NCI-H187 (cell line): ENCODE measurements around the gene FXYD3.
"Not testable (repeated sequence)": the region's sequence is repeated elsewhere in the genome, so short reads cannot be mapped to it uniquely, and the experiment has no call there.

Experiments used
- DNase-seq, 2 experiments: peaks; one replicate each; lab custom pipeline; 2025; lab: John Stamatoyannopoulos, UW

FXYD3 gene

DNA sequence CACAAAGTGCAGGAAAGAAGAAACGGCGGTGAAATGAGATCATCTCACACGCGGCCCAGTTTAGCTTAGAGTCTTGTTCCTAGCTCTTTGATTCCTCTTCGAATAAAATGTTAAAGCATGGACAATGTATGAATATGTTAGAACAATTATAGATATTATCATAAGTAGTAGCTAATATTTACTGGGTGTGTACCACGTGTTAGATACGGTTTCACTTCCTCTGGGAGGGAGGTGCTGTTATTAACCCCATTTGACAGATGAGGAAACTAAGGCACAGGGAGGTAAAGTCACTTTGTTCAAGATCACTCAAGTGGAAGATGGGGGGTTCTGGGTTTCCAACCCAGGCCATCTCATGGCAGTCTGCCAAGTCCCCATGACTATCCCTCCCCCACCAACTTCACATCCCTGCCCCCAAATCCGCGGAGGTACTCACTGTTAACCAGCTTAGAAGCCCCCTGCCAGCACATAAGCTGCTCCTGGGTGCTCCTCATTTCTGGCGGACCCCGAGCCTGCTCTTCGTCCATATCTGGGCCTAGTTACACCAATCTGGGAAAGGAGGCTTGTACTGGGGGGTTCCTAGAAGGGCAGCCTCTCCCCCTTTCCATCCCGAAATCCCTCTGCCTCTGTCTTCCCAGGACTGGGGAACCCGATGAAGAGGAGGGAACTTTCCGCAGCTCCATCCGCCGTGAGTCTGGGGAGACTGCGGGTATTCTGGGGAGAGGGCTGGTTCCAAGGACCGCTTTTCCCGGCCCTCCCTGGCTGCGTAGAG, 26.4 kb downstream of the FXYD3 start:
- no peak for DNase-seq

DNA sequence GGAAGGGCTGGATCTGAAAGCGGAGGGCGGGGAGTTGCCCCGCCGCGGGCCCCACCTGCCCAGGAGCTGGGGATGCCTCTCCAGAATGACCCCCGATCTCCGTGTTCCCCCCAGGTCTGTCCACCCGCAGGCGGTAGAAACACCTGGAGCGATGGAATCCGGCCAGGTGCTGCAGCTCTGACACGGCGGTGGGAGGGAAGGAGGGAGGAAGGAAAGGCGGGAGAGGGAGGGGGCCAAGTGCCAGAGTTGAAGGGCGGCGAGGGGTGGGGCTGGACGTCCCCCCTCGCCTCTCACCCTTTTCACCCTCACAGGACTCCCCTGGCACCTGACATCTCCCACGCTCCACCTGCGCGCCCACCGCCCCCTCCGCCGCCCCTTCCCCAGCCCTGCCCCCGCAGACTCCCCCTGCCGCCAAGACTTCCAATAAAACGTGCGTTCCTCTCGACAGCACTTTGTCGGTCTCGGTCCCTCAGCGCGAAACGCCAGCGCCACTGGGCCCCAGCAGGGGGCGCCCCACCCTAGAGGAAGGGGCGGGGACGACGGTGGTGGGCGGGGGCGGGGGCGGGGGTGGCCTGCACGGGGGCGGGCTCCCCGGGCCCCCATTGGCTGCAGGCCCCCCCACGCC, 27.1 kb downstream of the FXYD3 start:
- DNase-seq: no peak

DNA sequence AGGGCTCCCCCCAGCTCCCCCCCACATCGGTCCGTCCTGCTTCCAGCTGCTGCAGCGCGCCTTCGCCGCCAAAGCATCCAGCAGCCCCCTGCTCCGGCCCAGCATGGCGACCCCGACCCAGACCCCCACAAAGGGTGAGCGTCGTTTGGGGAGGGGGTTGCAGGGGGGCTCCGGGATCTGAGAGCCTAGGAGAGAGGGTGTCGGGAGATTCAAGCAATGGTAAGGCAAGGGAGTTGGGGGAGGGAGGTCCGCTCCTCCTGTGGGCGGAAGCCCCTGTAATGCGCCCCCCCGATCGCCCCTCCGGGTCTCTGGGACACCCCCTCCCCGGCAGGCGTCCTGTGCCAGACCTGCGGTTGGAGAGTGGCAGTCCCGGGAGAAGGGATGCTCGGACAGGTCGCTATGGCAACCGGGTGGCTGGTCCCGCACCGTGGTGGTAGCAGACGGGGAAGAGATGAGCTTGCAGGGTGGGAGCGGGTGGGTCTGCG, 27.6 kb downstream of the FXYD3 start, which contains the start of gene FXYD7:
Gene FXYD7, plus strand, starts transcription at position 25 of the 485 bp plus-strand sequence. Its CDS starts 79 bp downstream, at position 104.
- DNase-seq: no peak

GRCh38 chr19:35143818-35144217, 28.2 kb downstream of the FXYD3 start:
- DNase-seq: no peak

- no peak for DNase-seq
These were observed 28.6 kb downstream of the FXYD3 start for GRCh38 chr19:35144259-35144599.

DNA sequence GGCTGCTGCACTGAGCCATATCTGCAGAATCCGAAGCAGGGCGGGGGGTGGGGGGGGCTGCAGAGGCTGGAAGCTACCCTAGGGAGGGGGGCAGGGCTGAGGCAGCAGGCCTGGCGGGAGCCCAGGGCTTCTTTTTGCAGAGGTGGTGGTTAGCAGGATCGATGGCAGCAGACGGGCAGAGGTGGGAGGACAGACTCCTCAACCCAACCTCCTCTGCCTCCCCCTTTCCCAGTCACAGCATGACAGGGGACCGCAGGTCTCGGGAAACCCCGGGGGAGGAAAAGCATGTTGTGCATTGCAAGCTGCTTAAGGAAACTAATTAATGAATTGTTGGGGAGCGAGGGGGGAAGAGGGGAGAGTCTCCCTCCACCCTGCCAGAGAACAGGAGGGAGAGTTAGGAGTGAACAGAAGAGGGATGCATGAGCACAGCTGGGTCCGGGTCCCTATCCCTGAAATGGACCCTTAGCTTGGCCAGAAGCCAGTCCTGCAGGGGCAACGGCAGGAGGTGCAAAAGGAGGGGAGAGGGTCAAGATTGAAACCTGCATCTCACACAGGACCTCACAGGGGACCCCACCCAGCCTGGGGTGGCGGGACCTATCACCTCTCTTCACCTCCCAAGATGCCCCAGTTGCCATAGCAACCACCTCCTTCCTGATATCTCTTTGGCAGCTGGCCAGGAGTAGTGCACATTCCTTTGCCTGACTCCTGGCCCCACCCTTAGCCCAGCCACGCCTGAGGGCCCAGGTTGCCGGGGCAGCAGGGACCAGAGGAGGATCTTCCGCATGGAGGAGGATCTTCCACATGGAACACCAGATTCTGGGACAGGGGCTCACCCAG, 29.2 kb downstream of the FXYD3 start:
- no peak for DNase-seq

GRCh38 chr19:35146746-35147459, 31.3 kb downstream of the FXYD3 start:
- DNase-seq: no peak

DNA sequence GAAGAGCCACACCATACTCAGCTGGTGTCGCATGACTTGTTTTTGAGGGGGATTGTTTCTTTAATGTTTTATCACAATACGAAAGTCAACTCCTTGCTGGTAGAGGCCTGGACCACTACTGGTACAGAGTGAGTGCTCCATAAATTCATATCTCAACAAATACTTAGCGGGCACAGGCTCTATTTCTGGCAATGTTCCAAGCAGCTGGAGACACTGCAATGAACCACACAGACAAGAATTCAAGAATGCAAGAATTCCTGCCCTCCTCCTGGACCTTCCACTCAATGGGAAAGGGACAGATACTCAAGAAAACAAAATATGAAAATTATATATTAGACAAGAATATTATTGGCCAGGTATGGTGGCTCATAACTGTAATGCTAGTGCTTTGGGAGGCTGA, 33.8 kb downstream of the FXYD3 start:
- DNase-seq: no peak

DNA sequence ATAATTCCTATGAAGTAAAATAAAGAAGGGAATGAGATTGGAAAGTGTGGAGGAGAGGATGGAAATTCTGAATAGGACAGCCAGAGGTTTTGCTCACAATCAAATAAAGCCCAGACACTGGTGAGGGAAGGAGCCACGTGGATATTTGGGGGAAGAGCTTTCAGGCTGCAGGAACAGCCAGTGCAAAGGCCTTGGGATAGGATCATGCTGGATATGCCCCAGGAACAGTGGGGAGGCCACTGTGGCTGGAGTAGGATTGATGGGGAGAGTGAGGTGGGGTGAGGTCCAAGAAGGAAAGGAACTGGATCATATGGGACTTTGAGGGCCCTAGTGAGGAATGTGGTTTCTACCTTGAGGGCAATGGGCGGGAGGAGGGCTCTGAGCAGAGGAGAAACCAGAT, 34.8 kb downstream of the FXYD3 start:
- no peak for DNase-seq

DNA sequence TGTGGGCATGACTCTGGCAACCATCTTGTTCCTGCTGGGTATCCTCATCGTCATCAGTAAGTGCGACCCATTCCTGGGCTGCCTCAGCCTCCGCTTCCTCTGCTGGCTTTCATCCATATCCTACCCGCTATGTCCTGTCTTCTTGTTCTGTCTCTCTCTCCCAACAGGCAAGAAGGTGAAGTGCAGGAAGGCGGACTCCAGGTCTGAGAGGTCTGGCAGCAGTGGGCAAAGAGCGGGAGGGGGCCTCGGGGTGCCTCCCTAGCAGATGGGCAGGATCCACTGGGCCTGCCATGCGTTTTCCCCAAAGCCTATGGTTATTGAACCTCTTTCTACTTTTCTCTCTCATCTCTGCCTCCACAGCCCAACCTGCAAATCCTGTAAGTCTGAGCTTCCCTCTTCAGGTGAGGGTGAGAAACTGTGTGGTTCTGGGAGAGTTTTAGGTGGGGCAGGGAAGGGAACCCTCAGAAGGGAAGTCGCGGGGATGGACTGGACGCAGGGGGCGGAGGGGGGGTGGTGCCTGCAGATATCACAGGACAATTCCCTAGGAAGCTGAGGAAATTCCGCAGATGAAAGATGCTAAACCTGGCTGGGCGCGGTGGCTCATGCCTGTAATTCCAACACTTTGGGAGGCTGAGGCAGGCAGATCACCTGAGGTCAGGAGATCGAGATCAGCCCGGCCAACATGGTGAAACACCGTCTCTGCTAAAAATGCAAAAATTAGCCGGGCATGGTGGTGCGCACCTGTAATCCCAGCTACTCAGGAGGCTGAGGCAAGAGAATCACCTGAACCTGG, 35.8 kb downstream of the FXYD3 start:
- DNase-seq: no peak

DNA sequence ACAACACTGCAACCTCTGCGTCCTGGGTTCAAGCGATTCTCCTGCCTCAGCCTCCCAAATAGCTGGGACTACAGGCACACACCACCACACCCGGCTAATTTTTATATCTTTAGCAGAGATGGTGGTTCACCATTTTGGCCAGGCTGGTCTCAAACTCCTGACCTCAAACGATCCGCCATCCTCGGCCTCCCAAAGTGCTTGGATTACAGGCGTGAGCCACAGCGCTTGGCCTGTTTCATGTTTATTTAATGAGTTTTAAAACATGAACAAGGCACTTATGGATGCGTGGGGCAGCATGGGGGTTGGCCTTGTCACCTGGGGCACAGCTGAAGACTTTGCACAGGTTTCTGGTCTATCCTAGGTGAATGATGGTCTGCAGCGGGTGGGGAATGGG, 37.5 kb downstream of the FXYD3 start:
- DNase-seq: not testable (repeated sequence)

DNA sequence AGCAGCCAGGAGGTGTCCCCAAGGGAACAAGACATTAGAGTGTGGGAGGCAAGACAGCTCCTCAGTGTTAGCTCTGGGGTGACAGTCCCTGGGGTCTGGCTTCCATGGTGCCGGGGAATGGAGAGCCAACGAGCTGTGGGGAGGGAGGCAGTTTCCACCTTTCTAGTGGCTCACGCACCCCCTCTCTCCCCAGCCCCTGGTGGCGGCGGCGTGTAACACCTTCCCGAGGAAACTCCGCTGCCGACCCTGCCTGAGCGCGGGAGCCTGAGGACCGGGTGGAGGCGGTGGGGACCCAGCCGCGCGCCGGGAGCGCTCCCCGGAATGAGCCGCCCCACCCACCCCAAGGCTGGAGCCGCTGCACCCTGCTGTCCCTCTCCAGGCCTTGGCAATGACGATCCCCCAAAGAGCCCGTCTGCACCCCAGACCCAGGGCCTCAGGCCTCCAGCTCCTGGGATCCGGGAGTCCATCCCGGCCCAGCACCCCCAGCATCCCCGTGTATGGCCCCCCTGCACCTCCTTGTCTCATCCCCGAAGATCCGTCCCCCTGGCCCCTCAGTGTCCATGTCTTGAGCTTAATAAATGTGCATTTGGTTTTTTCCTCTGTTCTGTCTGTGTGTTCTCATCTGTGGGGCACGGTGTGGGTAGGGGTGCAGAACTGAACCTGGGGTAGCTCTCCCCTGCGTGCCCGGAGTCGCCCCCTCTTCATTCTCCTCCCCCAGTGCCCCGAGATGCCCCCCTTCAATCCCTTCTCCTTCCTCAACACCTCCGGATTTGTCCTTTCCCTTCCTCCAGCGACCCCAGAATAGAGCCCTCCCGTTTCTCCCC, 38.3 kb downstream of the FXYD3 start:
- DNase-seq: no peak

DNA sequence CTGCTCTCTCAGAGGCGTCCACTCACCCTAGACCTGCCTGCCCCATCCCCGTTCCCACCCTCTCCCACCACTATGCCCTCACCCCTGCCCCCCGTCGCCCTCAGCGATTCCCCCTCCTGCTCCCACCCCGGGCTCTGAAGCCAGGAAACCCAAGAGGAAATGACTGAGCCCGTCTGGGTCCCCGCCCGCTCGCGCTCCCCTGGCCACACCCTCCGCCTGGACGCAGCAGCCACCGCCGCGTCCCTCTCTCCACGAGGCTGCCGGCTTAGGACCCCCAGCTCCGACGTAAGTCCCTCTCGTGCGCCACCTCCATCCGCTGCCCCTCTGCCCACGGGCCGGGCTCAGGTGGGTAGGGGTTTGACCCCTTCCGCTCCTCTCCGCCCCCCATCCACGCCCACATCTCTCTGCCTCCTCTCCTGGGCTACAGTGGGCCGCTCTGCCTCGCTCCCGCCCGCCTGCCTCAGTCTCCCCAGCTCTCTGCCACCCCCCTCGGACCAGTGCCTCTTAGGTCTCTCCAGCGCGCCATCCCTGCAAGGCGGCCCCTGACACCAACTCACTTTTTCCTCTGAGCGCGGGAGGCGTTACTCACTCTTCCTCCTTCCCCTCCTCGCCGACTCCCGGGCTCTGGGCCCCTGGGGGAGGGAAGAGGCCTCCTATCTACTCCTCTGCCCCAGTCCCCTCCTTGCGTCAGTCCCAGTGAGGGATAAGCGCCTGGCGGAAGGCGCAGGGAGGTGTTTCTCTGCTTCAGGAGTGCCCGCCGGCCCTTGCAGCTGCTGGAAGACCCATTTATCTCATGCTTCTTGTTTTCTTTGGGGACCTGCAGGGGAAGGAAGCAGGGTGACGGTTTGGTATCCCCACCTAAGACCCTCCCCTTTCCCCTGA, 39.1 kb downstream of the FXYD3 start, which contains the start of gene FXYD5:
Gene FXYD5, plus strand, starts transcription at position 211 of the 882 bp plus-strand sequence. CDS start 816 bp downstream, outside the sequence.
- DNase-seq: no peak

- no peak for DNase-seq
These were observed 39.8 kb downstream of the FXYD3 start for GRCh38 chr19:35155441-35155840.

GRCh38 chr19:35155981-35156672, 40.5 kb downstream of the FXYD3 start:
- no peak for DNase-seq

GRCh38 chr19:35156673-35157014, 41.0 kb downstream of the FXYD3 start:
- DNase-seq: no peak

GRCh38 chr19:35157431-35157830, 41.8 kb downstream of the FXYD3 start:
- DNase-seq: no peak

GRCh38 chr19:35159606-35160005, 44.0 kb downstream of the FXYD3 start:
- no peak for DNase-seq
